AG09319 (cell line): ENCODE results near the gene TM9SF3.
A peak's percentile ranks its signal among the peaks of the same experiment; 100 is the strongest.

Source experiments
- DNase-seq: peaks from one replicate; pipeline ENCODE4 v3.0.0-alpha.2; 2010; ENCODE audit warnings: low read depth; ENCODE audit errors: extremely low read depth
- CTCF ChIP-seq: IDR thresholded peaks from 2 replicates; pipeline ENCODE4 v1.5.1; 2011; ENCODE audit warnings: low read depth, mild to moderate bottlenecking, inconsistent platforms, low read length, moderate library complexity

The TM9SF3 gene

GRCh38 chr10:96586419-96587263 lies at the start of gene TM9SF3:
Gene TM9SF3 (minus strand): TSS chr10:96587012. CDS start chr10:96586835, 177 bp downstream.
- peak; percentile 70 for DNase-seq

GRCh38 chr10:96636551-96636950 lies 49.7 kb upstream of the TM9SF3 start:
- TF ChIP-seq CTCF = no peak

More at GRCh38 chr10:96586419-96587263, at the start of gene TM9SF3:
- no peak for TF ChIP-seq CTCF

GRCh38 chr10:96632974-96633710 lies 46.3 kb upstream of the TM9SF3 start:
- TF ChIP-seq CTCF = no peak
- no peak for DNase-seq

More at GRCh38 chr10:96636551-96636950, 49.7 kb upstream of the TM9SF3 start:
- no peak for DNase-seq

GRCh38 chr10:96627292-96627691 lies 40.5 kb upstream of the TM9SF3 start:
- no peak for DNase-seq
- TF ChIP-seq CTCF = no peak

GRCh38 chr10:96626795-96627194 lies 40.0 kb upstream of the TM9SF3 start:
- DNase-seq = no peak
- TF ChIP-seq CTCF = no peak

- TF ChIP-seq CTCF = no peak
Measured at GRCh38 chr10:96625173-96625572, 38.4 kb upstream of the TM9SF3 start.

More at GRCh38 chr10:96625173-96625572, 38.4 kb upstream of the TM9SF3 start:
- no peak for DNase-seq
